Measurements from ENCODE around the gene HGFAC. TPM values are rescaled to one million over a fixed set of nuclear protein-coding genes. Genes with fewer than 3 reads are reported as not detected.

The HGFAC gene
- total and polyA plus RNA-seq, 2 of the 13 experiments (the other 11 are each of a cell fraction or from before 2014, with no cell fraction given) = 8.5 to 63.6 TPM

- TF ChIP-seq ZNF687 (CRISPR knock-in tag; IDR thresholded peaks at IDR 0.05) = peak; percentile 50
- TF ChIP-seq SETDB1 (CRISPR knock-in tag; IDR thresholded peaks at IDR 0.05; ENCODE audit: borderline replicate concordance) = no peak
- TF ChIP-seq ZNF740 (CRISPR knock-in tag; IDR thresholded peaks at IDR 0.05) = 0 out of 2 replicates have a peak, but pooled peaks have one; percentile 22
- no peak for TF ChIP-seq PRPF4 (IDR thresholded peaks at IDR 0.05; ENCODE audit: low read depth, low read length, poor library complexity, severe bottlenecking)
- TF ChIP-seq HNF4A (CRISPR knock-in tag; IDR thresholded peaks at IDR 0.05) = peak; percentile 51
- no peak for TF ChIP-seq ZNF326 (CRISPR knock-in tag; IDR thresholded peaks at IDR 0.05; ENCODE audit: borderline replicate concordance)
- no peak for TF ChIP-seq NFKB2 (CRISPR knock-in tag; IDR thresholded peaks at IDR 0.05; ENCODE audit: borderline replicate concordance)
These were observed 34.6 kb downstream of the HGFAC start (continued) for GRCh38 chr4:3476341-3476747.

- no TSS peak for BruUV-seq (replicated peaks)
- POLR2A ChIA-PET = no interaction called here
These were observed 35.4 kb downstream of the HGFAC start for GRCh38 chr4:3476936-3477749.

More at GRCh38 chr4:3476936-3477749, 35.4 kb downstream of the HGFAC start:
- H3K4me2 ChIP-seq (ENCODE audit: low read depth, low read length) = no peak overlapping the region
- TF ChIP-seq KDM5B (CRISPR knock-in tag; IDR thresholded peaks at IDR 0.05; ENCODE audit: borderline replicate concordance) (0 out of 2 replicates have a peak, but pooled peaks have one; percentile 29), BHLHE40 (IDR thresholded peaks at IDR 0.05; ENCODE audit: low read length) (peak; percentile 68), EZH2 (conservative IDR thresholded peaks at IDR 0.05; ENCODE audit: low read depth, low read length) (0 out of 2 replicates have a peak, but pooled peaks have one; percentile 30), ZNF362 (CRISPR knock-in tag; IDR thresholded peaks at IDR 0.05; ENCODE audit: borderline replicate concordance) (no peak)
- no peak overlapping the region for H3K4me3 ChIP-seq (replicated peaks in 1 of 3; ENCODE audit: insufficient read depth in 1 of 3, low read depth in 2 of 3, low read length in 3 of 3)
- no peak for DNase-seq (ENCODE audit: low spot score)
- no peak overlapping the region for H2AFZ ChIP-seq (ENCODE audit: low read length)
- no peaks in the 10 kb centered on the region for H4K20me1 ChIP-seq (ENCODE audit: insufficient read depth, low read length)
- WGBS (ENCODE audit: low lambda C conversion rate) = 53% methylated on average over 9 of the region's 27 CpGs
- intact Hi-C loops (cut with micrococcal nuclease; ENCODE audit: unreplicated experiment) = no loop called here
- in situ Hi-C loops (cut with HindIII; ENCODE audit: extremely low pct_ligation_motif_present, low pct_unique_long_range_greater_than_20kb) = no loop called here
- peaks cover 23% of the 10 kb centered on the region for H3K4me1 ChIP-seq (ENCODE audit: insufficient read depth, low read length)
- CTCF ChIA-PET (ENCODE audit: low intra/inter-chr PET ratio, low total read pairs) = no interaction called here
- FAIRE-seq = no peak
- no peak; the same call in 2 of the 3 replicates for ATAC-seq
- no peaks in the 10 kb centered on the region for H3K9me3 ChIP-seq (ENCODE audit: low read length)
- peaks cover 18 to 73% of the 10 kb centered on the region in 2 experiments for H3K27me3 ChIP-seq (ENCODE audit: control insufficient read depth in 1 of 2, insufficient read depth in 2 of 2, low read length in 2 of 2)
- no peak overlapping the region for H3K27ac ChIP-seq (ENCODE audit: extremely low read length, insufficient read depth, low read length)
- no peaks in the 10 kb centered on the region for H3K79me2 ChIP-seq (ENCODE audit: insufficient read depth, low read length)
- H3K36me3 ChIP-seq (replicated peaks in 1 of 2; ENCODE audit: control insufficient read depth in 1 of 2, insufficient read depth in 2 of 2, low read length in 2 of 2) = no peaks in the 10 kb centered on the region
- H3K9ac ChIP-seq (ENCODE audit: insufficient read depth, low read depth, low read length) = no peak overlapping the region

Data from HepG2 (cell line).